ENCODE data around the gene BBS1. TPM values are rescaled to one million over a fixed set of nuclear protein-coding genes. Genes with fewer than 3 reads are reported as not detected.

The BBS1 gene
- polyA plus RNA-seq, 1 of the 3 experiments (the other 2 are of a cell fraction) = 24.8 TPM

- no peaks in the 10 kb centered on the region for H3K79me2 ChIP-seq (ENCODE audit: insufficient read depth)
- no peak for DNase-seq
- 94% methylated on average over 13 of the region's 14 CpGs for WGBS (ENCODE audit: low lambda C conversion rate)
- no peaks in the 10 kb centered on the region for H4K20me1 ChIP-seq (ENCODE audit: insufficient read depth)
- no peaks in the 10 kb centered on the region for H3K9me3 ChIP-seq
- no peak overlapping the region for H3K9ac ChIP-seq
- H2AFZ ChIP-seq (ENCODE audit: low read depth) = no peak overlapping the region
- H3K27ac ChIP-seq (ENCODE audit: low read depth in 2 of 2, low read length in 1 of 2) = no peak overlapping the region
- H3K9me2 ChIP-seq = no peaks in the 10 kb centered on the region
- no peaks in the 10 kb centered on the region for H3K27me3 ChIP-seq (ENCODE audit: insufficient read depth)
- TF ChIP-seq TAF1 (IDR thresholded peaks at IDR 0.05; ENCODE audit: borderline replicate concordance, low read depth, low read length) = no peak
- no peak for TF ChIP-seq CHD2 (IDR thresholded peaks at IDR 0.05; ENCODE audit: low read length, partially characterized antibody)
- no peak for TF ChIP-seq FOXM1 (IDR thresholded peaks at IDR 0.05; ENCODE audit: low read depth)
- no peak for TF ChIP-seq IRF3 (IDR thresholded peaks at IDR 0.05; ENCODE audit: low read depth, low read length)
- TF ChIP-seq USF1 (IDR thresholded peaks at IDR 0.05; ENCODE audit: borderline replicate concordance, low read depth) = no peak
- no peak for TF ChIP-seq EZH2phosphoT487 (IDR thresholded peaks at IDR 0.05; ENCODE audit: borderline replicate concordance, low read depth)
- TF ChIP-seq, protein P1, sequence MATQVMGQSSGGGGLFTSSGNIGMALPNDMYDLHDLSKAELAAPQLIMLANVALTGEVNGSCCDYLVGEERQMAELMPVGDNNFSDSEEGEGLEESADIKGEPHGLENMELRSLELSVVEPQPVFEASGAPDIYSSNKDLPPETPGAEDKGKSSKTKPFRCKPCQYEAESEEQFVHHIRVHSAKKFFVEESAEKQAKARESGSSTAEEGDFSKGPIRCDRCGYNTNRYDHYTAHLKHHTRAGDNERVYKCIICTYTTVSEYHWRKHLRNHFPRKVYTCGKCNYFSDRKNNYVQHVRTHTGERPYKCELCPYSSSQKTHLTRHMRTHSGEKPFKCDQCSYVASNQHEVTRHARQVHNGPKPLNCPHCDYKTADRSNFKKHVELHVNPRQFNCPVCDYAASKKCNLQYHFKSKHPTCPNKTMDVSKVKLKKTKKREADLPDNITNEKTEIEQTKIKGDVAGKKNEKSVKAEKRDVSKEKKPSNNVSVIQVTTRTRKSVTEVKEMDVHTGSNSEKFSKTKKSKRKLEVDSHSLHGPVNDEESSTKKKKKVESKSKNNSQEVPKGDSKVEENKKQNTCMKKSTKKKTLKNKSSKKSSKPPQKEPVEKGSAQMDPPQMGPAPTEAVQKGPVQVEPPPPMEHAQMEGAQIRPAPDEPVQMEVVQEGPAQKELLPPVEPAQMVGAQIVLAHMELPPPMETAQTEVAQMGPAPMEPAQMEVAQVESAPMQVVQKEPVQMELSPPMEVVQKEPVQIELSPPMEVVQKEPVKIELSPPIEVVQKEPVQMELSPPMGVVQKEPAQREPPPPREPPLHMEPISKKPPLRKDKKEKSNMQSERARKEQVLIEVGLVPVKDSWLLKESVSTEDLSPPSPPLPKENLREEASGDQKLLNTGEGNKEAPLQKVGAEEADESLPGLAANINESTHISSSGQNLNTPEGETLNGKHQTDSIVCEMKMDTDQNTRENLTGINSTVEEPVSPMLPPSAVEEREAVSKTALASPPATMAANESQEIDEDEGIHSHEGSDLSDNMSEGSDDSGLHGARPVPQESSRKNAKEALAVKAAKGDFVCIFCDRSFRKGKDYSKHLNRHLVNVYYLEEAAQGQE (IDR thresholded peaks at IDR 0.05; ENCODE audit: low read depth, low read length) = no peak
- H3K4me1 ChIP-seq (ENCODE audit: control insufficient read depth in 1 of 2, insufficient read depth in 2 of 2, low read depth in 1 of 2, low read length in 1 of 2) = no peaks in the 10 kb centered on the region
- peaks cover 0 to 39% of the 10 kb centered on the region in 2 experiments for H3K36me3 ChIP-seq (replicated peaks in 1 of 2; ENCODE audit: control insufficient read depth in 1 of 2, insufficient read depth in 2 of 2, low read length in 1 of 2)
- H3K4me2 ChIP-seq = no peak overlapping the region
- ChIA-PET POLR2A (no interaction called here), CTCF (no interaction called here)
- H3K4me3 ChIP-seq (ENCODE audit: low read depth in 2 of 2, low read length in 1 of 2) = no peak overlapping the region
- H3F3A ChIP-seq (replicated peaks; ENCODE audit: insufficient read depth) = no peaks in the 10 kb centered on the region
These were observed 15.5 kb upstream of the BBS1 start for GRCh38 chr11:66494935-66495334.

- H4K20me1 ChIP-seq (ENCODE audit: insufficient read depth) = no peaks in the 10 kb centered on the region
- H3K4me2 ChIP-seq = no peak overlapping the region
- no peak for DNase-seq
- H3K36me3 ChIP-seq (replicated peaks in 1 of 2; ENCODE audit: control insufficient read depth in 1 of 2, insufficient read depth in 2 of 2, low read length in 1 of 2) = peaks cover 0 to 39% of the 10 kb centered on the region in 2 experiments
- no peaks in the 10 kb centered on the region for H3K27me3 ChIP-seq (ENCODE audit: insufficient read depth)
- no peaks in the 10 kb centered on the region for H3K79me2 ChIP-seq (ENCODE audit: insufficient read depth)
- H3K4me1 ChIP-seq (ENCODE audit: control insufficient read depth in 1 of 2, insufficient read depth in 2 of 2, low read depth in 1 of 2, low read length in 1 of 2) = no peaks in the 10 kb centered on the region
- WGBS (ENCODE audit: low lambda C conversion rate) = 95% methylated on average over 11 of the region's 17 CpGs
- no peaks in the 10 kb centered on the region for H3K9me2 ChIP-seq
- ChIA-PET CTCF (no interaction called here), POLR2A (no interaction called here)
- no peaks in the 10 kb centered on the region for H3F3A ChIP-seq (replicated peaks; ENCODE audit: insufficient read depth)
- no peak overlapping the region for H3K9ac ChIP-seq
- H3K9me3 ChIP-seq = no peaks in the 10 kb centered on the region
- no peak overlapping the region for H3K4me3 ChIP-seq (ENCODE audit: low read depth in 2 of 2, low read length in 1 of 2)
- TF ChIP-seq GABPA (IDR thresholded peaks at IDR 0.05; ENCODE audit: low read depth) (no peak), JUND (IDR thresholded peaks at IDR 0.05) (no peak), TEAD4 (IDR thresholded peaks at IDR 0.05; ENCODE audit: borderline replicate concordance, insufficient read depth) (no peak), SMC3 (IDR thresholded peaks at IDR 0.05; ENCODE audit: low read depth, low read length) (no peak), FOSL2 (IDR thresholded peaks at IDR 0.05; ENCODE audit: borderline replicate concordance, low read depth) (no peak), NRF1 (IDR thresholded peaks at IDR 0.05; ENCODE audit: low read depth, low read length) (no peak), FOXM1 (IDR thresholded peaks at IDR 0.05; ENCODE audit: low read depth) (no peak)
- TF ChIP-seq, protein P2, sequence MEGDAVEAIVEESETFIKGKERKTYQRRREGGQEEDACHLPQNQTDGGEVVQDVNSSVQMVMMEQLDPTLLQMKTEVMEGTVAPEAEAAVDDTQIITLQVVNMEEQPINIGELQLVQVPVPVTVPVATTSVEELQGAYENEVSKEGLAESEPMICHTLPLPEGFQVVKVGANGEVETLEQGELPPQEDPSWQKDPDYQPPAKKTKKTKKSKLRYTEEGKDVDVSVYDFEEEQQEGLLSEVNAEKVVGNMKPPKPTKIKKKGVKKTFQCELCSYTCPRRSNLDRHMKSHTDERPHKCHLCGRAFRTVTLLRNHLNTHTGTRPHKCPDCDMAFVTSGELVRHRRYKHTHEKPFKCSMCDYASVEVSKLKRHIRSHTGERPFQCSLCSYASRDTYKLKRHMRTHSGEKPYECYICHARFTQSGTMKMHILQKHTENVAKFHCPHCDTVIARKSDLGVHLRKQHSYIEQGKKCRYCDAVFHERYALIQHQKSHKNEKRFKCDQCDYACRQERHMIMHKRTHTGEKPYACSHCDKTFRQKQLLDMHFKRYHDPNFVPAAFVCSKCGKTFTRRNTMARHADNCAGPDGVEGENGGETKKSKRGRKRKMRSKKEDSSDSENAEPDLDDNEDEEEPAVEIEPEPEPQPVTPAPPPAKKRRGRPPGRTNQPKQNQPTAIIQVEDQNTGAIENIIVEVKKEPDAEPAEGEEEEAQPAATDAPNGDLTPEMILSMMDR (IDR thresholded peaks at IDR 0.05) = peak; percentile 18; the same call in 1 of the 2 replicates
- H3K27ac ChIP-seq (ENCODE audit: low read depth in 2 of 2, low read length in 1 of 2) = no peak overlapping the region
- no peak overlapping the region for H2AFZ ChIP-seq (ENCODE audit: low read depth)
These were observed 15.0 kb upstream of the BBS1 start for GRCh38 chr11:66495401-66495854.

Data from SK-N-SH (cell line).